Panc1 (cell line): ENCODE results near the gene MRPL33.

Source experiments
- CTCF ChIP-seq: fragments of 450-650 bp; IDR thresholded peaks from 2 replicates; pipeline ENCODE4 v1.5.1; 2017; ENCODE audit warnings: mild to moderate bottlenecking
- POLR2AphosphoS5 ChIP-seq: IDR thresholded peaks from 2 replicates; pipeline ENCODE4 v1.6.1; 2012; ENCODE audit warnings: mild to moderate bottlenecking, low read depth, low read length, moderate library complexity
- REST ChIP-seq, 2 experiments: IDR thresholded peaks; 2 replicates each; pipeline ENCODE4 v1.6.1; 2011 to 2012; ENCODE audit warnings: low read depth in 2 of 2, control low read depth in 1 of 2, low read length in 1 of 2, mild to moderate bottlenecking in 1 of 2, moderate library complexity in 1 of 2; ENCODE audit not compliant: insufficient read depth in 1 of 2
- SIN3A ChIP-seq: IDR thresholded peaks from 2 replicates; pipeline ENCODE4 v1.6.1; 2012; ENCODE audit warnings: low read depth, mild to moderate bottlenecking, low read length, moderate library complexity, borderline replicate concordance; ENCODE audit not compliant: insufficient read depth
- TCF7L2 ChIP-seq: IDR thresholded peaks from 2 replicates; pipeline ENCODE4 v1.6.1; 2011; ENCODE audit warnings: mild to moderate bottlenecking, low read depth, low read length, inconsistent platforms

- TF ChIP-seq REST (IDR thresholded peaks at IDR 0.05; ENCODE audit: insufficient read depth in 1 of 2, low read depth in 2 of 2, low read length in 1 of 2) = no peak
- no peak for TF ChIP-seq CTCF
- no peak for TF ChIP-seq SIN3A
- TF ChIP-seq POLR2AphosphoS5 = no peak
- TF ChIP-seq TCF7L2 = no peak
Observed at GRCh38 chr2:27796791-27797765, 25.6 kb downstream of the MRPL33 start.
